Osteoblast (primary cell): Measurements from ENCODE around the gene KIAA1755. TPM values are rescaled to one million over a fixed set of nuclear protein-coding genes. Genes with fewer than 3 reads are reported as not detected.
A peak's percentile ranks its signal among the peaks of the same experiment; 100 is the strongest.

Experiments
- DNase-seq: peaks from one replicate; pipeline ENCODE4 v3.0.0; 2011; ENCODE audit warnings: low spot score, mixed read lengths; ENCODE audit not compliant: insufficient read length; ENCODE audit errors: missing footprints
- H2AFZ ChIP-seq: 2 replicates; pipeline ENCODE4 v1.6.0; 2011; ENCODE audit warnings: mild to moderate bottlenecking, low read length
- H3K27ac ChIP-seq: 2 replicates; pipeline ENCODE4 v1.5.1; 2011; ENCODE audit warnings: mild to moderate bottlenecking, low read depth, low read length, moderate library complexity
- H3K27me3 ChIP-seq: 2 replicates; pipeline ENCODE4 v1.6.0; 2012; ENCODE audit warnings: mild to moderate bottlenecking, control low read depth, inconsistent platforms, low read length, moderate library complexity; ENCODE audit not compliant: insufficient read depth
- H3K36me3 ChIP-seq: 2 replicates; pipeline ENCODE4 v1.5.1; 2011; ENCODE audit warnings: mild to moderate bottlenecking, low read length, control low read depth, moderate library complexity; ENCODE audit not compliant: insufficient read depth
- H3K4me1 ChIP-seq: 2 replicates; pipeline ENCODE4 v1.5.1; 2011; ENCODE audit warnings: mild to moderate bottlenecking, low read length, control low read depth, moderate library complexity; ENCODE audit not compliant: insufficient read depth
- H3K4me2 ChIP-seq: 2 replicates; pipeline ENCODE4 v1.6.0; 2011; ENCODE audit warnings: mild to moderate bottlenecking, low read length; ENCODE audit not compliant: insufficient read depth
- H3K4me3 ChIP-seq: fragments of 200-600 bp; sonication (generic); 3 replicates; pipeline ENCODE4 v1.5.1; 2012; ENCODE audit warnings: mild to moderate bottlenecking, low read length, inconsistent platforms; ENCODE audit not compliant: insufficient read depth
- H3K79me2 ChIP-seq: 2 replicates; pipeline ENCODE4 v1.6.0; 2012; ENCODE audit warnings: mild to moderate bottlenecking, low read length, control low read depth, inconsistent platforms; ENCODE audit not compliant: insufficient read depth
- H3K9me3 ChIP-seq: 2 replicates; pipeline ENCODE4 v1.5.1; 2011; ENCODE audit warnings: low read depth, low read length, control low read depth
- H4K20me1 ChIP-seq: 2 replicates; pipeline ENCODE4 v1.6.0; 2012; ENCODE audit warnings: mild to moderate bottlenecking, low read length, control low read depth; ENCODE audit not compliant: insufficient read depth
- CTCF ChIP-seq: IDR thresholded peaks from 2 replicates; pipeline ENCODE4 v1.5.1; 2011; ENCODE audit warnings: mild to moderate bottlenecking, low read depth, low read length, moderate library complexity; ENCODE audit errors: extremely low read depth
- total RNA-seq: library from RNA; depleted of rRNA; stranded (reverse); fragments of >200 nt; gene quantifications from 2 replicates; pipeline ENCODE4 v1.2.3, GENCODE V29; 2012

KIAA1755 gene
- total RNA-seq, 1 donor = 2.5 TPM

GRCh38 chr20:38179846-38180245, 80.7 kb downstream of the KIAA1755 start:
- no peaks in the 10 kb centered on the region for H3K27me3 ChIP-seq
- H3K27ac ChIP-seq = no peak overlapping the region
- peaks cover 5% of the 10 kb centered on the region for H3K4me1 ChIP-seq
- peaks cover 4% of the 10 kb centered on the region for H3K9me3 ChIP-seq
- no peaks in the 10 kb centered on the region for H3K79me2 ChIP-seq
- no peak overlapping the region for H2AFZ ChIP-seq
- H3K36me3 ChIP-seq = no peaks in the 10 kb centered on the region
- H3K4me2 ChIP-seq = no peak overlapping the region
- TF ChIP-seq CTCF = no peak
- no peak for DNase-seq
- H4K20me1 ChIP-seq = no peaks in the 10 kb centered on the region
- no peak overlapping the region for H3K4me3 ChIP-seq

GRCh38 chr20:38178581-38178980, 82.0 kb downstream of the KIAA1755 start:
- no peak for DNase-seq
- TF ChIP-seq CTCF = no peak
- Histone ChIP-seq H3K4me3 (no peak overlapping the region), H3K27me3 (no peaks in the 10 kb centered on the region), H3K9me3 (peaks cover 4% of the 10 kb centered on the region), H3K36me3 (no peaks in the 10 kb centered on the region), H3K79me2 (no peaks in the 10 kb centered on the region), H3K4me2 (no peak overlapping the region), H3K27ac (no peak overlapping the region), H4K20me1 (no peaks in the 10 kb centered on the region), H2AFZ (no peak overlapping the region), H3K4me1 (peaks cover 7% of the 10 kb centered on the region)

GRCh38 chr20:38178065-38178491, 82.5 kb downstream of the KIAA1755 start:
- no peaks in the 10 kb centered on the region for H3K36me3 ChIP-seq
- no peak for TF ChIP-seq CTCF
- H3K79me2 ChIP-seq = no peaks in the 10 kb centered on the region
- no peak overlapping the region for H3K4me2 ChIP-seq
- no peaks in the 10 kb centered on the region for H3K27me3 ChIP-seq
- H4K20me1 ChIP-seq = no peaks in the 10 kb centered on the region
- no peak for DNase-seq
- peaks cover 4% of the 10 kb centered on the region for H3K9me3 ChIP-seq
- H2AFZ ChIP-seq = peak overlapping the region; percentile 30
- H3K4me1 ChIP-seq = peaks cover 12% of the 10 kb centered on the region
- no peak overlapping the region for H3K4me3 ChIP-seq
- no peak overlapping the region for H3K27ac ChIP-seq

- no peak overlapping the region for H3K4me3 ChIP-seq
- no peak for DNase-seq
- peaks cover under 1% of the 10 kb centered on the region for H3K9me3 ChIP-seq
- no peak overlapping the region for H3K27ac ChIP-seq
- H3K79me2 ChIP-seq = no peaks in the 10 kb centered on the region
- H3K36me3 ChIP-seq = no peaks in the 10 kb centered on the region
- peaks cover 20% of the 10 kb centered on the region for H3K4me1 ChIP-seq
- H3K27me3 ChIP-seq = no peaks in the 10 kb centered on the region
- H3K4me2 ChIP-seq = no peak overlapping the region
- no peak overlapping the region for H2AFZ ChIP-seq
- no peak for TF ChIP-seq CTCF
- H4K20me1 ChIP-seq = no peaks in the 10 kb centered on the region
These were observed 83.3 kb downstream of the KIAA1755 start for GRCh38 chr20:38177201-38177600.
